Type B pancreatic cell (in vitro differentiated cells): ENCODE results near the gene TPO. TPM values are rescaled to one million over a fixed set of nuclear protein-coding genes. Genes with fewer than 3 reads are reported as not detected.
"Not testable (repeated sequence)": the region's sequence is repeated elsewhere in the genome, so short reads cannot be mapped to it uniquely, and the experiment has no call there.

Experiments
- DNase-seq: peaks from one replicate; pipeline ENCODE4 v3.0.0; 2021; ENCODE audit warnings: mixed read lengths; ENCODE audit not compliant: unreplicated experiment; ENCODE audit errors: extremely low spot score
- H3K27ac Mint-ChIP-seq: 2 replicates; pipeline ENCODE4 v1.8.0; 2021; ENCODE audit warnings: mild to moderate bottlenecking, mixed read lengths
- H3K27me3 Mint-ChIP-seq: 2 replicates; pipeline ENCODE4 v1.8.0; 2021; ENCODE audit warnings: mixed read lengths
- H3K36me3 Mint-ChIP-seq: 2 replicates; pipeline ENCODE4 v1.8.0; 2021; ENCODE audit warnings: mixed read lengths
- H3K4me1 Mint-ChIP-seq: one replicate; pipeline ENCODE4 v1.8.0; 2021; ENCODE audit warnings: mixed read lengths; ENCODE audit not compliant: unreplicated experiment
- H3K4me3 Mint-ChIP-seq: 2 replicates; pipeline ENCODE4 v1.8.0; 2021; ENCODE audit warnings: mild to moderate bottlenecking, mixed read lengths
- H3K9me3 Mint-ChIP-seq: 2 replicates; pipeline ENCODE4 v1.8.0; 2021; ENCODE audit warnings: mixed read lengths
- total RNA-seq: library from RNA; stranded (reverse); gene quantifications from 2 replicates; pipeline ENCODE4 v1.2.1, GENCODE V29; 2021; ENCODE audit warnings: low replicate concordance
- TF ChIP-seq, protein P1 (sequence below): fragments of 200-600 bp; sonication (generic); conservative IDR thresholded peaks from 2 replicates; pipeline ENCODE4 v1.5.0; 2021; ENCODE audit warnings: antibody characterized with exemption, mild to moderate bottlenecking

The TPO gene
- total RNA-seq, 1 donor from 2014 or later, result not detected

DNA sequence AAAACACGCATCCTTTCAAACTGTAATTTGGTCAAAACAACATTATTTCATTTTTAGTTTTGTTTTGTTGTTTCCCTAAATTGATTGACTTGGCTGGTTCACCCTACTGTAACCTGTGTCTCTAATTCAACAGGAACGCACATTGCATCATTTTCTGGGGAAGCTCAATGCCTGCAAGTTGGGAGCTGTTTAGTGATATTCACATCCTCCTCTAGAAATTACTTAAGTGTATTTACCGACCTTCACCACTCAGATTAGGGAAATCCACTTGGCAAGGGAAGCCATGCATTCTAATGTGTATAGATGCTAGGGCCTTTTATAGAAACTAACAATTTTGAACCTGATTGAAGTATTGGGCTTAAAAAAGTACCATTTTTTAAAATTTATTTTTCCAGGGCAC is 7.3 kb upstream of the TPO start:
- Mint-ChIP-seq H3K9me3 (no peaks in the 10 kb centered on the region), H3K4me3 (no peak overlapping the region), H3K36me3 (no peaks in the 10 kb centered on the region), H3K27me3 (no peaks in the 10 kb centered on the region), H3K27ac (no peak overlapping the region), H3K4me1 (peaks cover 5% of the 10 kb centered on the region)
- TF ChIP-seq, protein P1, sequence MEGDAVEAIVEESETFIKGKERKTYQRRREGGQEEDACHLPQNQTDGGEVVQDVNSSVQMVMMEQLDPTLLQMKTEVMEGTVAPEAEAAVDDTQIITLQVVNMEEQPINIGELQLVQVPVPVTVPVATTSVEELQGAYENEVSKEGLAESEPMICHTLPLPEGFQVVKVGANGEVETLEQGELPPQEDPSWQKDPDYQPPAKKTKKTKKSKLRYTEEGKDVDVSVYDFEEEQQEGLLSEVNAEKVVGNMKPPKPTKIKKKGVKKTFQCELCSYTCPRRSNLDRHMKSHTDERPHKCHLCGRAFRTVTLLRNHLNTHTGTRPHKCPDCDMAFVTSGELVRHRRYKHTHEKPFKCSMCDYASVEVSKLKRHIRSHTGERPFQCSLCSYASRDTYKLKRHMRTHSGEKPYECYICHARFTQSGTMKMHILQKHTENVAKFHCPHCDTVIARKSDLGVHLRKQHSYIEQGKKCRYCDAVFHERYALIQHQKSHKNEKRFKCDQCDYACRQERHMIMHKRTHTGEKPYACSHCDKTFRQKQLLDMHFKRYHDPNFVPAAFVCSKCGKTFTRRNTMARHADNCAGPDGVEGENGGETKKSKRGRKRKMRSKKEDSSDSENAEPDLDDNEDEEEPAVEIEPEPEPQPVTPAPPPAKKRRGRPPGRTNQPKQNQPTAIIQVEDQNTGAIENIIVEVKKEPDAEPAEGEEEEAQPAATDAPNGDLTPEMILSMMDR, result no peak
- no peak for DNase-seq

DNA sequence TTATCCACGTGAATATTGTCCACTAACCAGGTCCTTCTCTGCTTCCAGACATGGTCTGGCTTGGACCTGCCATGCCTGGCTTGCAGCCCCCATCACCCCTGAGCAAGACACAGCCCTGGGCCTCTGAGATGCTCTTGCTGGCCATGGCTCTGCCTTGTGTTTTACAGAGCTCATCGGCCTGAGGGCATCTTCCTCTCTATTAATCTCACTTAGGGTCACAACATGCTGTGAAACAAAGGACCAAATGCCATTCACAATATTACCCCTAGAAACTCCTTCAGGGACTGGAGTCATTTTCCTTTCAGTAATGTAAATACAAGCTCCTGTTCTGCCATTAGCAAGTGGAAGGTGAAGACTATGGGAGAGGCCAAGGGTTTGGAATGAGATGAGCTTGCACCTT is 6.8 kb upstream of the TPO start:
- Mint-ChIP-seq H3K9me3 (no peaks in the 10 kb centered on the region), H3K27me3 (no peaks in the 10 kb centered on the region), H3K27ac (no peak overlapping the region), H3K4me1 (peaks cover 5% of the 10 kb centered on the region), H3K4me3 (no peak overlapping the region), H3K36me3 (no peaks in the 10 kb centered on the region)
- TF ChIP-seq, protein P1, result no peak
- DNase-seq, result no peak

DNA sequence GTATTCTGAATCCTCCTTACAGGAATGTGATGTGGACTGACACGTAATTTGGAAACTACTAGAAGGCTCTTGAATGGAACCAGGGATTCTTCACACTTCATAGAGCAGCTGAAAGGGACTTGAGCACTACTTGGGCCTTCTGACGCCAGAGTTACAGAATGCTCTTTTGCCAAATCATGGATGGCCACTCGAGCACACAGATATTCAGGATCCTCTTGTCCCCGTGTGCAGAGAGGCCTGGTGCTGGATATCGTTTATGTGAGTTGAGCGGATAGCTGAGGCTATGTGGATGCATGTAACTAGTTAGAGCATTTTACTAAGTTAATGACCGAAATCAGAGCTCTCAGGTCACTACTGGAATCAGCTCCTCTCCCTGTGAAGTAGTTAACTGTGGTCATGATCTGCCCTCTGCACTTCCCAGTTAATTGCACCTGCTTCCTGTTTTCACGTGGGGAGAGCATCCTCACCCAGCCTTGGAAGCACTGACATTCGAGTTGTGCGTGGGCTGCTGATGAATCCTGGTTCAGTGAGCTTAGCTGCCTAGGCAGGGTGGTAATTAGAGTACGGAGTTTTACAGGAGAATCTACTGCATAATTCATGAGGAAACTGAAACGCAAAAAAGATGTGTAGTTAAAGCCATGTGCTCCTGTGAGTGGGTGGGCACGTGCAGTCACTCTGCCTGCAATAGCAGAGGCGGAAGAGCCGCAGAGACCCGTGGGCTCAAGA is 5.2 kb upstream of the TPO start:
- DNase-seq, result no peak
- H3K27ac Mint-ChIP-seq, result no peak overlapping the region
- no peak overlapping the region for H3K4me3 Mint-ChIP-seq
- peaks cover 4% of the 10 kb centered on the region for H3K27me3 Mint-ChIP-seq
- no peaks in the 10 kb centered on the region for H3K9me3 Mint-ChIP-seq
- TF ChIP-seq, protein P1, result no peak
- no peaks in the 10 kb centered on the region for H3K36me3 Mint-ChIP-seq
- peaks cover 12% of the 10 kb centered on the region for H3K4me1 Mint-ChIP-seq

DNA sequence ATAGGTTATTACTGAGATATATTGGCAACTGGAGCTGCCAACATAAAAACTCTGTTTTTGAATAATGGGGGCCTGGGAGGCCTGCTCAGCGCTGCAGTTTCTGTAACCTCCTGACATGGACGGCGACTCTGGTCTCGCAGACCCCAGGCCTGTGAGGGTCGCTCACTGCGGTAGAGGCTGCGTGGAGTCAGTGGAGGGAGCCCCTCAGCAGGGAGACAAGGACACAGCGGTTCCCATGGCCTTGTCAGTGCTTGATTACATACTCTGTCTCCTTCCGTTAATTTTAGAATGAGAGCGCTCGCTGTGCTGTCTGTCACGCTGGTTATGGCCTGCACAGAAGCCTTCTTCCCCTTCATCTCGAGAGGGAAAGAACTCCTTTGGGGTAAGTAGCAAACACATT is 858 bp downstream of the TPO start:
- TF ChIP-seq, protein P1, result no peak
- DNase-seq, result no peak
- Mint-ChIP-seq H3K27me3 (peaks cover 4% of the 10 kb centered on the region), H3K36me3 (no peaks in the 10 kb centered on the region), H3K9me3 (no peaks in the 10 kb centered on the region), H3K27ac (no peak overlapping the region), H3K4me3 (no peak overlapping the region), H3K4me1 (peaks cover 10% of the 10 kb centered on the region)

DNA sequence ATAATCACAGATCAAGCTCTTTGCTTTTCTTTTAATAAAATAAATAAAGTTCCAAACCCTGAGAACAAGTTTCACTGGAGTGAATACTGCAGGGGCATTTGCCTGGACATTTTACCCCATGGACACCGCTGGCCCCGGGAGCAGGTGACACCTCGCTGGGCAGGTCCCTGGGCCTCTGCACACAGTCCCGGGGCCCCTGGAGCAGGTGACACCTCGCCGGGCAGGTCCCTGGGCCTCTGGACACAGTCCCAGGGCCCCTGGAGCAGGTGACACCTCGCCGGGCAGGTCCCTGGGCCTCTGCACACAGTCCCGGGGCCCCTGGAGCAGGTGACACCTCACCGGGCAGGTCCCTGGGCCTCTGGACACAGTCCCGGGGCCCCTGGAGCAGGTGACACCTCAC is 1.6 kb downstream of the TPO start:
- H3K4me1 Mint-ChIP-seq, DNase-seq, H3K27ac Mint-ChIP-seq, H3K27me3 Mint-ChIP-seq, H3K36me3 Mint-ChIP-seq, H3K9me3 Mint-ChIP-seq, H3K4me3 Mint-ChIP-seq: not testable (repeated sequence)

DNA sequence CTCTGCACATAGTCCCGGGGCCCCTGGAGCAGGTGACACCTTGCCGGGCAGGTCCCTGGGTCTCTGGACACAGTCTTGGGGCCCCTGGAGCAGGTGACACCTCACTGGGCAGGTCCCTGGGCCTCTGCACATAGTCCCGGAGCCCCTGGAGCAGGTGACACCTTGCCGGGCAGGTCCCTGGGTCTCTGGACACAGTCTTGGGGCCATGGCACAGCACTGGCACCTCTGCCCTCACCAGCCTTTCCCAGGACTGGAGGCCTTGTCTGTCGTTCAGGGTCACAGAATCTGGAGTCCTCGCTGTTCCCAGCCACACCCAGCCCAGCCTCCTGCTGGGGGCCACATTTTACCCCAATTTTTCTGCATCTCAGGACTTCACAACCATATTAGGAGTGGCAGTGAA is 2.2 kb downstream of the TPO start:
- TF ChIP-seq, protein P1, result no peak
- H3K27me3 Mint-ChIP-seq, result peaks cover 9% of the 10 kb centered on the region
- no peaks in the 10 kb centered on the region for H3K36me3 Mint-ChIP-seq
- H3K4me3 Mint-ChIP-seq, result no peak overlapping the region
- no peak overlapping the region for H3K27ac Mint-ChIP-seq
- H3K4me1 Mint-ChIP-seq, result peaks cover 10% of the 10 kb centered on the region
- DNase-seq, result no peak
- no peaks in the 10 kb centered on the region for H3K9me3 Mint-ChIP-seq
